ENCODE results near the gene NYAP2.

DNA sequence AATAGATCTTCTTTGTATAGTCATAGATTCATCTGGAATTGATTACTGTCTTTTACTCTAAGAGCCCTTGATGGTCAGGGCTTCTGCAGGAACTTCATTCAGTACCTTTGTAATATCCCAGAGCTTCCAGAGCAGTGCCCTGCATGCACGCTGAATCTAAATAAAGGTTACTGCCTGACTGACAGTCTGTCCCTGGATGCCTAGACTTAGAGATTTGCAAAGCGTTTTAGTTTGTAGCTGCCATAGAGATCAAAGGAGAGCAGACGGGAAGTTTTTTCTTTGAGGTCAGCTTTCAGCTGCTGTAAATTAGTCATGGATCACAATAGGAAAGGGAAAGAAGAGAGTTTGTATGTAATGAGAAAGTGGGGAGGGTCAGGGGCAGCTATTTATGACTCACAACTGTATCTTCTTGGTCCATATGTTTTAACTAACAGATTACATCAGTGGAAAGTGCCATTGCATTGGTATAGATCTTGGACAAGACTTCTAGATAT is 45.2 kb upstream of the NYAP2 start:
- TF ChIP-seq EP300 (IDR thresholded peaks at IDR 0.05) (no peak), POLR2AphosphoS5 (IDR thresholded peaks at IDR 0.05) (no peak)
- TF ChIP-seq, protein P1, sequence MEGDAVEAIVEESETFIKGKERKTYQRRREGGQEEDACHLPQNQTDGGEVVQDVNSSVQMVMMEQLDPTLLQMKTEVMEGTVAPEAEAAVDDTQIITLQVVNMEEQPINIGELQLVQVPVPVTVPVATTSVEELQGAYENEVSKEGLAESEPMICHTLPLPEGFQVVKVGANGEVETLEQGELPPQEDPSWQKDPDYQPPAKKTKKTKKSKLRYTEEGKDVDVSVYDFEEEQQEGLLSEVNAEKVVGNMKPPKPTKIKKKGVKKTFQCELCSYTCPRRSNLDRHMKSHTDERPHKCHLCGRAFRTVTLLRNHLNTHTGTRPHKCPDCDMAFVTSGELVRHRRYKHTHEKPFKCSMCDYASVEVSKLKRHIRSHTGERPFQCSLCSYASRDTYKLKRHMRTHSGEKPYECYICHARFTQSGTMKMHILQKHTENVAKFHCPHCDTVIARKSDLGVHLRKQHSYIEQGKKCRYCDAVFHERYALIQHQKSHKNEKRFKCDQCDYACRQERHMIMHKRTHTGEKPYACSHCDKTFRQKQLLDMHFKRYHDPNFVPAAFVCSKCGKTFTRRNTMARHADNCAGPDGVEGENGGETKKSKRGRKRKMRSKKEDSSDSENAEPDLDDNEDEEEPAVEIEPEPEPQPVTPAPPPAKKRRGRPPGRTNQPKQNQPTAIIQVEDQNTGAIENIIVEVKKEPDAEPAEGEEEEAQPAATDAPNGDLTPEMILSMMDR (IDR thresholded peaks at IDR 0.05), result no peak
